Measurements from ENCODE around the gene SH3RF3. TPM values are rescaled to one million over a fixed set of nuclear protein-coding genes. Genes with fewer than 3 reads are reported as not detected.
A peak's percentile ranks its signal among the peaks of the same experiment; 100 is the strongest.

The SH3RF3 gene
- total RNA-seq, 1 donor from 2014 or later, result 59.5 TPM

DNA sequence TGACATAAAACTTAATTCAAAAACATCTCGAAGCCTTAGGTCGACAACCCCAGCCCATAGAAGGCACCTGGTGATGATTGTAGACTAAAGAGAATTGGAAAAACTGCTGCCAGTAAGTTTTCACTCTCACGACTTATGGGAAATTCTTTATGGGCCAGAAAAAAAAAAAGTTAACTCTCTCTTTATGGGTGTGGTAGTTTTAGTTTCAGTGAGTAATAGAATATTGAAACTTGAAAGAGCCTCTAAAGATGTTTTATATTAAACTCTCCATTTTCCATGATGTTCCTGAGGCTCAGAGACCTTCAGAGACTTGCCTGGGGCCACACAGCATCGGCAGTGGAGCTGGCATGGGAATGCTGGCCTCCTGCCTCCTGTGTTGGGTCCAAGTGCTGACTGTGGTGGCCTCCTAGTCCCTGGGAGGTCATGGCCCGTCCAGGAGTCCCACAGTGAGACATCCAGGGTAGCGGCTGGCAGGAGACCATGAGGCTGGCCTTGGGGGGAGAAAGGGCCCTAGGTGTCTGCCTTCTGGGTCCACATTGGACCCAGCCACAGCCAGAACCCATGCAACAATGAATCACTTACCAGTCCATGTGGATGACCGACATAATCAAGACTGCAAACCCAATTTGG is 325.9 kb downstream of the SH3RF3 start:
- Mint-ChIP-seq H3K27me3 (ENCODE audit: low read depth) (no peaks in the 10 kb centered on the region), H3K4me1 (ENCODE audit: low read depth) (peaks cover 82% of the 10 kb centered on the region), H3K36me3 (ENCODE audit: low read depth) (peaks cover 26% of the 10 kb centered on the region), H3K27ac (ENCODE audit: unreplicated experiment) (peak overlapping the region; percentile 24), H3K4me3 (ENCODE audit: unreplicated experiment) (no peak overlapping the region), H3K9me3 (ENCODE audit: low read depth) (peaks cover 2% of the 10 kb centered on the region)
- no peak for DNase-seq (ENCODE audit: low spot score)
- TF ChIP-seq, protein P1, sequence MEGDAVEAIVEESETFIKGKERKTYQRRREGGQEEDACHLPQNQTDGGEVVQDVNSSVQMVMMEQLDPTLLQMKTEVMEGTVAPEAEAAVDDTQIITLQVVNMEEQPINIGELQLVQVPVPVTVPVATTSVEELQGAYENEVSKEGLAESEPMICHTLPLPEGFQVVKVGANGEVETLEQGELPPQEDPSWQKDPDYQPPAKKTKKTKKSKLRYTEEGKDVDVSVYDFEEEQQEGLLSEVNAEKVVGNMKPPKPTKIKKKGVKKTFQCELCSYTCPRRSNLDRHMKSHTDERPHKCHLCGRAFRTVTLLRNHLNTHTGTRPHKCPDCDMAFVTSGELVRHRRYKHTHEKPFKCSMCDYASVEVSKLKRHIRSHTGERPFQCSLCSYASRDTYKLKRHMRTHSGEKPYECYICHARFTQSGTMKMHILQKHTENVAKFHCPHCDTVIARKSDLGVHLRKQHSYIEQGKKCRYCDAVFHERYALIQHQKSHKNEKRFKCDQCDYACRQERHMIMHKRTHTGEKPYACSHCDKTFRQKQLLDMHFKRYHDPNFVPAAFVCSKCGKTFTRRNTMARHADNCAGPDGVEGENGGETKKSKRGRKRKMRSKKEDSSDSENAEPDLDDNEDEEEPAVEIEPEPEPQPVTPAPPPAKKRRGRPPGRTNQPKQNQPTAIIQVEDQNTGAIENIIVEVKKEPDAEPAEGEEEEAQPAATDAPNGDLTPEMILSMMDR (IDR thresholded peaks at IDR 0.05), result no peak

DNA sequence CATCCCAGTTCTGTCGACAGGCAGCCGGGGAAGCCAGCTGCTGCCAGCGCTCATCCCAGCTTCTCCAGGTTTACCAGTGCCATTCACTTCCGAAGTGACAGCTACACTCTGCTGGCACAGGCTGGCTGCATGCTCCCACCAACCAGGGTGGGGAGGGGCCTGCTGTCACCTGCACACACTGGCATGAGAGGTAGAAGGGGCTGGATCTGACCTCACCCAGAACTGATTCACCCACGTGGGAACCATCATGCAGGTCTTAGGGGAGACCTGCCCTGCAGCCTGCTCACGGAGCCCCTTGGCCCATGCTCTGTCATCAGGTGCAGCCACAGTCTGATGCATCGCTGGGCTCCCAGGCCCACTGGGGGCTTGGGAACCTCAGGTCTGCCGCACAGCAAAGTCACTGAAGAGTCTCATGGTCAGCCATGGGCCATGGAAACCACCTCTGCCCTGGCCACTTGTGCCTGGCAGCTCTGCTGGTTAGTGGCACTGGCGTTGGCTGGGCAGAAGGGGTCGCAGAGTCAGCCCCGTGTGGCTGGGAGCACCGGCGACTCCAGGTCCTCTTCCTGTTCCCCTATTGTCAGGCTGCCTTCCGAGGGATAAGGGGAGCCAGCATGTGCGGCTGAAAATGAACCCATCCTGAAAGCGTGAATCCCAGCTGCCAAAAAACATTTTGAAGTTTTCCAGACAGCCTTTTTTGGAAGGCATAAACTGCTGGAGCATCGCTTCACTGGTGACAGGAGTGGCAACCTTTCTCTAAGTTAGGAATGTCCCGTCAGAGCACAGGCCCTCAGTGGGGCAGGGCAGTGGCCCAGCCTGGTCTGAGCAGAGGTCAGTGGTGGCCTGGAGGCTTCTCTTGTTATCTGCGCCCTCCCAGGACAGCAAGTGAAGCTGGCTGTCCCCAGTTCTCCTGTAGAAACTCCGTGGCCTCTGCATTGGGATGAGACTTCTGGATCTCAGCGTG is 327.0 kb downstream of the SH3RF3 start:
- Mint-ChIP-seq H3K4me3 (ENCODE audit: unreplicated experiment) (no peak overlapping the region), H3K36me3 (ENCODE audit: low read depth) (peaks cover 29% of the 10 kb centered on the region), H3K27ac (ENCODE audit: unreplicated experiment) (peak overlapping the region; percentile 84), H3K27me3 (ENCODE audit: low read depth) (no peaks in the 10 kb centered on the region), H3K9me3 (ENCODE audit: low read depth) (peaks cover 4% of the 10 kb centered on the region), H3K4me1 (ENCODE audit: low read depth) (peaks cover 88% of the 10 kb centered on the region)
- TF ChIP-seq, protein P1 (IDR thresholded peaks at IDR 0.05), result no peak
- no peak for DNase-seq (ENCODE audit: low spot score)

DNA sequence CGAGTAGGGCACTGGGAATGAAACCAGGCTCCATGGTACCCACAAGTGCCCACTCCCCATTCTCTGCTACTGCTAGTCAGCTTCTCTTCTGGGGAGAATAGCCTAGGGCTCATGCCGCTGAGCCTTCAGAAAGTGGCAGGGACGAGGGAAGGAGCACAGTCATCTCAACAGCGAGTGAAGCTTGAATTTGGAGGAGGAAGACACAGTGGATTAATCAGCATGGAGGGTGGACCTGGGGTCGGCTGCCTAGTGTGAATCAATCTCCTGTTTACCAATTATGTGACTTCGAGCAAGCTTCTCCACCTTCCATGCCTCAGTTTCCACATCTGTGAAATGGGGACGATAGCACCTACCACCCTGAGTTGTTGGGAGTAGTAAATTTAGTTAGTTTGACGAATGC is 327.8 kb downstream of the SH3RF3 start:
- H3K27ac Mint-ChIP-seq (ENCODE audit: unreplicated experiment), result peak overlapping the region; percentile 84
- DNase-seq (ENCODE audit: low spot score), result no peak
- H3K9me3 Mint-ChIP-seq (ENCODE audit: low read depth), result peaks cover 4% of the 10 kb centered on the region
- H3K36me3 Mint-ChIP-seq (ENCODE audit: low read depth), result peaks cover 26% of the 10 kb centered on the region
- H3K4me1 Mint-ChIP-seq (ENCODE audit: low read depth), result peaks cover 80% of the 10 kb centered on the region
- H3K4me3 Mint-ChIP-seq (ENCODE audit: unreplicated experiment), result no peak overlapping the region
- no peaks in the 10 kb centered on the region for H3K27me3 Mint-ChIP-seq (ENCODE audit: low read depth)
- TF ChIP-seq, protein P1 (IDR thresholded peaks at IDR 0.05), result no peak

DNA sequence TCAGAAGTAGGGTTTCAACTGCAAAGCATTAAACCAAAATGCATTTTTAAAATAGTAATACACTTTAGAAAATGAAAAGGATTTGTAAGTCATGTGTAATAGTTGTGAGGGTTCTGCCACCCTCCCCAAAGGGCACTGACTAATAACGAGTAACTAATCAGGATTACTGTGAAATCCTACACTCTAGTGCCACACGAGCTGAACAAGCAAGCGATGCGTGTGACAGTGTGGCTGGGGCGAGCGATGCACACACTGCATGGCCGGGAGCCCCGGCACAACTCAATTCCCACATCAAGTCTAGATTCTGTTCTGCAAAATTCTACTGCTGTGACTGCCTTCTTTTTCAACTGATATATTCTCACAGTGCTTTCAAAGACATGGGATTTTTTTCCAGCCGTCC is 328.4 kb downstream of the SH3RF3 start:
- Mint-ChIP-seq H3K27ac (ENCODE audit: unreplicated experiment) (peak overlapping the region; percentile 96), H3K4me1 (ENCODE audit: low read depth) (peaks cover 74% of the 10 kb centered on the region), H3K36me3 (ENCODE audit: low read depth) (peaks cover 23% of the 10 kb centered on the region), H3K4me3 (ENCODE audit: unreplicated experiment) (peak overlapping the region; percentile 11), H3K9me3 (ENCODE audit: low read depth) (peaks cover 4% of the 10 kb centered on the region), H3K27me3 (ENCODE audit: low read depth) (no peaks in the 10 kb centered on the region)
- TF ChIP-seq, protein P1 (IDR thresholded peaks at IDR 0.05), result no peak
- DNase-seq (ENCODE audit: low spot score), result no peak

DNA sequence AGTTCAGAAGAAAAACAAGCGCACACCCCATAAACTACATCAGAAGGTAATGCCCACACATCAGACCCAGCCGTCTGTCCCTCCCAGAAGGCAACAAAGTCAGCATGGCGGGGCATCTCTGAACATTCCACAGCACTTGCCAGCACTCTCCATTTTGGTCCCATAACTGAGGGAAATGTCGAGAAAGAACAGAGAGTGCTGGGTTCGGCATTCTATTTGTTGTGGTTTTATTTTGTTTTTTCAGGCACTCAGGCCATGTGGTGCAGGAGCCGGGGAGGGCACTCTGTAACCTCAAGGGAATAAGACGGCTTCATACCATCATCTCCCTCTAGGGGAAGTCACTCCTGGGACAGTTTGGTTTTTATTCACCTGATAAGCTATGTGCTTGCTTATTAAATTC is 328.8 kb downstream of the SH3RF3 start:
- Mint-ChIP-seq H3K4me3 (ENCODE audit: unreplicated experiment) (peak overlapping the region; percentile 11), H3K36me3 (ENCODE audit: low read depth) (peaks cover 25% of the 10 kb centered on the region), H3K27ac (ENCODE audit: unreplicated experiment) (peak overlapping the region; percentile 96), H3K4me1 (ENCODE audit: low read depth) (peaks cover 73% of the 10 kb centered on the region), H3K9me3 (ENCODE audit: low read depth) (peaks cover 4% of the 10 kb centered on the region), H3K27me3 (ENCODE audit: low read depth) (no peaks in the 10 kb centered on the region)
- DNase-seq (ENCODE audit: low spot score), result no peak
- TF ChIP-seq, protein P1 (IDR thresholded peaks at IDR 0.05), result peak; percentile 59

Measured in chondrocyte (in vitro differentiated cells).